ENCODE measurements around the gene CNTNAP5.

The CNTNAP5 gene

GRCh38 chr2:124476291-124476690, 451.2 kb downstream of the CNTNAP5 start:
- in situ Hi-C loops (cut with HindIII; ENCODE audit: low sequenced_read_pairs) = no loop called here
- DNase-seq (ENCODE audit: low read depth) = no peak
- no peak overlapping the region for H3K4me3 ChIP-seq (ENCODE audit: low read depth, low read length)
- no peak for TF ChIP-seq CTCF (IDR thresholded peaks at IDR 0.05; ENCODE audit: low read depth, low read length, missing control alignments)

GRCh38 chr2:124478761-124479160, 453.7 kb downstream of the CNTNAP5 start:
- TF ChIP-seq CTCF (IDR thresholded peaks at IDR 0.05; ENCODE audit: low read depth, low read length, missing control alignments) = no peak
- DNase-seq (ENCODE audit: low read depth) = no peak
- no peak overlapping the region for H3K4me3 ChIP-seq (ENCODE audit: low read depth, low read length)
- in situ Hi-C loops (cut with HindIII; ENCODE audit: low sequenced_read_pairs) = no loop called here

- in situ Hi-C loops (cut with HindIII; ENCODE audit: low sequenced_read_pairs) = no loop called here
- no peak overlapping the region for H3K4me3 ChIP-seq (ENCODE audit: low read depth, low read length)
- no peak for DNase-seq (ENCODE audit: low read depth)
- no peak for TF ChIP-seq CTCF (IDR thresholded peaks at IDR 0.05; ENCODE audit: low read depth, low read length, missing control alignments)
Observed at GRCh38 chr2:124480958-124481357, 455.9 kb downstream of the CNTNAP5 start.

- TF ChIP-seq CTCF (IDR thresholded peaks at IDR 0.05; ENCODE audit: low read depth, low read length, missing control alignments) = no peak
- H3K4me3 ChIP-seq (ENCODE audit: low read depth, low read length) = no peak overlapping the region
- no peak for DNase-seq (ENCODE audit: low read depth)
- in situ Hi-C loops (cut with HindIII; ENCODE audit: low sequenced_read_pairs) = no loop called here
Observed at GRCh38 chr2:124482044-124482443, 457.0 kb downstream of the CNTNAP5 start.

- TF ChIP-seq CTCF (IDR thresholded peaks at IDR 0.05; ENCODE audit: low read depth, low read length, missing control alignments) = no peak
- H3K4me3 ChIP-seq (ENCODE audit: low read depth, low read length) = no peak overlapping the region
- DNase-seq (ENCODE audit: low read depth) = no peak
- in situ Hi-C loops (cut with HindIII; ENCODE audit: low sequenced_read_pairs) = no loop called here
Observed at GRCh38 chr2:124482551-124482950, 457.5 kb downstream of the CNTNAP5 start.

- no peak overlapping the region for H3K4me3 ChIP-seq (ENCODE audit: low read depth, low read length)
- TF ChIP-seq CTCF (IDR thresholded peaks at IDR 0.05; ENCODE audit: low read depth, low read length, missing control alignments) = no peak
- DNase-seq (ENCODE audit: low read depth) = no peak
- in situ Hi-C loops (cut with HindIII; ENCODE audit: low sequenced_read_pairs) = no loop called here
Observed at GRCh38 chr2:124485659-124486058, 460.6 kb downstream of the CNTNAP5 start.

- in situ Hi-C loops (cut with HindIII; ENCODE audit: low sequenced_read_pairs) = no loop called here
- DNase-seq (ENCODE audit: low read depth) = no peak
- H3K4me3 ChIP-seq (ENCODE audit: low read depth, low read length) = no peak overlapping the region
- no peak for TF ChIP-seq CTCF (IDR thresholded peaks at IDR 0.05; ENCODE audit: low read depth, low read length, missing control alignments)
Observed at GRCh38 chr2:124489686-124490085, 464.6 kb downstream of the CNTNAP5 start.
